Non-pigmented ciliary epithelial cell (primary cell): ENCODE measurements around the gene DSCAM.

Experiments
- DNase-seq: peaks from one replicate; pipeline ENCODE4 v3.0.0-alpha.2; 2010; ENCODE audit warnings: low read depth

The DSCAM gene

GRCh38 chr21:40531431-40532110 lies 315.4 kb downstream of the DSCAM start:
- no peak for DNase-seq

- DNase-seq, result no peak
These were observed 315.9 kb downstream of the DSCAM start for GRCh38 chr21:40531016-40531415.

GRCh38 chr21:40517646-40518045 lies 329.3 kb downstream of the DSCAM start:
- DNase-seq, result no peak

- no peak for DNase-seq
These were observed 330.6 kb downstream of the DSCAM start for GRCh38 chr21:40516335-40516734.

GRCh38 chr21:40512590-40512989 lies 334.4 kb downstream of the DSCAM start:
- no peak for DNase-seq

GRCh38 chr21:40507978-40508377 lies 339.0 kb downstream of the DSCAM start:
- DNase-seq, result no peak

GRCh38 chr21:40505681-40506080 lies 341.3 kb downstream of the DSCAM start:
- no peak for DNase-seq

GRCh38 chr21:40505244-40505643 lies 341.7 kb downstream of the DSCAM start:
- DNase-seq, result no peak

- no peak for DNase-seq
These were observed 342.1 kb downstream of the DSCAM start for GRCh38 chr21:40504825-40505224.

GRCh38 chr21:40496116-40496515 lies 350.8 kb downstream of the DSCAM start:
- no peak for DNase-seq

- DNase-seq, result no peak
These were observed 356.6 kb downstream of the DSCAM start for GRCh38 chr21:40490408-40490807.

GRCh38 chr21:40489001-40489400 lies 358.0 kb downstream of the DSCAM start:
- DNase-seq, result no peak

GRCh38 chr21:40481764-40482163 lies 365.2 kb downstream of the DSCAM start:
- DNase-seq, result no peak

- no peak for DNase-seq
These were observed 372.4 kb downstream of the DSCAM start for GRCh38 chr21:40474513-40474912.

- DNase-seq, result no peak
These were observed 374.9 kb downstream of the DSCAM start for GRCh38 chr21:40472013-40472412.

- DNase-seq, result no peak
These were observed 375.9 kb downstream of the DSCAM start for GRCh38 chr21:40471103-40471502.

- DNase-seq, result no peak
These were observed 380.0 kb downstream of the DSCAM start for GRCh38 chr21:40466893-40467483.

- no peak for DNase-seq
These were observed 381.6 kb downstream of the DSCAM start for GRCh38 chr21:40465382-40465781.

- DNase-seq, result no peak
These were observed 383.8 kb downstream of the DSCAM start for GRCh38 chr21:40463176-40463575.

GRCh38 chr21:40461008-40461407 lies 385.9 kb downstream of the DSCAM start:
- DNase-seq, result no peak

GRCh38 chr21:40457741-40458140 lies 389.2 kb downstream of the DSCAM start:
- no peak for DNase-seq

- DNase-seq, result no peak
These were observed 392.9 kb downstream of the DSCAM start for GRCh38 chr21:40454057-40454456.

GRCh38 chr21:40453183-40453582 lies 393.8 kb downstream of the DSCAM start:
- no peak for DNase-seq

GRCh38 chr21:40452548-40452947 lies 394.4 kb downstream of the DSCAM start:
- no peak for DNase-seq
